Stimulated activated CD4-positive, alpha-beta T cell treated with anti-CD3 and anti-CD28 coated beads, TNF-alpha, amount 100 ng/mL, for 1 hour (primary cell): ENCODE data around the gene LRRC25.

Source experiments
- DNase-seq, 3 donors: peaks; one replicate each; pipeline ENCODE4 v3.0.0-alpha.2; 2020; ENCODE audit warnings: low read depth in 3 of 3, low spot score in 1 of 3

The LRRC25 gene

GRCh38 chr19:18424890-18425514, 27.6 kb upstream of the LRRC25 start:
- no peak for DNase-seq

- no peak for DNase-seq
Measured at GRCh38 chr19:18424122-18424889, 26.9 kb upstream of the LRRC25 start.

- no peak for DNase-seq
Measured at GRCh38 chr19:18423258-18424020, 26.0 kb upstream of the LRRC25 start.

GRCh38 chr19:18422530-18423191, 25.2 kb upstream of the LRRC25 start:
- no peak for DNase-seq

GRCh38 chr19:18421371-18421959, 24.0 kb upstream of the LRRC25 start:
- no peak for DNase-seq

- DNase-seq = no peak
Measured at GRCh38 chr19:18420930-18421329, 23.5 kb upstream of the LRRC25 start.

- DNase-seq = no peak
Measured at GRCh38 chr19:18419699-18420460, 22.5 kb upstream of the LRRC25 start.

- peak in 2 of 3 donors; percentile 38 to 55 for DNase-seq
Measured at GRCh38 chr19:18419195-18419698, 21.8 kb upstream of the LRRC25 start, which contains the start of gene SSBP4. SSBP4 (plus strand) TSS chr19:18419398; CDS start chr19:18419649, 251 bp downstream.

GRCh38 chr19:18418483-18419194, 21.2 kb upstream of the LRRC25 start:
- no peak for DNase-seq

- DNase-seq = no peak
Measured at GRCh38 chr19:18418029-18418482, 20.6 kb upstream of the LRRC25 start.

GRCh38 chr19:18417250-18418028, 20.0 kb upstream of the LRRC25 start:
- DNase-seq = no peak

GRCh38 chr19:18416778-18417249, 19.4 kb upstream of the LRRC25 start:
- no peak for DNase-seq

GRCh38 chr19:18415178-18415867, 17.9 kb upstream of the LRRC25 start:
- DNase-seq = no peak

- no peak for DNase-seq
Measured at GRCh38 chr19:18414504-18415177, 17.2 kb upstream of the LRRC25 start.

- no peak for DNase-seq
Measured at GRCh38 chr19:18412610-18413239, 15.3 kb upstream of the LRRC25 start.

- no peak for DNase-seq
Measured at GRCh38 chr19:18408053-18408476, 10.6 kb upstream of the LRRC25 start.

- no peak for DNase-seq
Measured at GRCh38 chr19:18406749-18407148, 9.3 kb upstream of the LRRC25 start.
